Pancreas (tissue), 10 donors: ENCODE data around the gene NETO2. TPM values are rescaled to one million over a fixed set of nuclear protein-coding genes. Genes with fewer than 3 reads are reported as not detected.
"Not testable (repeated sequence)": the region's sequence is repeated elsewhere in the genome, so short reads cannot be mapped to it uniquely, and the experiment has no call there.

Experiments used
- ATAC-seq, 4 donors: fragments of 200-7000 bp; cut with Tn5 transposase; one replicate each; pipeline versions ENCODE4 v1.8.0 to v1.9.1; 2020; ENCODE audit warnings: mild to moderate bottlenecking in 4 of 4, moderate library complexity in 4 of 4
- DNase-seq, 6 donors: peaks; one replicate each; pipeline ENCODE4 v3.0.0-alpha.2; 2020
- FAIRE-seq: peaks from 2 replicates; lab custom pipeline; 2012; peaks lifted over from hg19 to GRCh38; lab: Jason Lieb, UNC
- H3K27ac ChIP-seq, 4 donors: fragments of 200-600 bp; sonication (generic); 1 replicate in 3 of 4; 2 replicates in 1 of 4; pipeline versions ENCODE4 v1.5.0 to v1.8.0; 2020
- H3K27me3 ChIP-seq, 4 donors: fragments of 200-600 bp; one replicate each; pipeline ENCODE4 v1.8.0; 2021
- H3K36me3 ChIP-seq, 3 donors: fragments of 200-600 bp; sonication (generic) in 1 of 3; one replicate each; pipeline versions ENCODE4 v1.5.0 to v1.8.0; 2020 to 2021
- H3K4me1 ChIP-seq, 3 donors: fragments of 200-600 bp; one replicate each; pipeline ENCODE4 v1.8.0; 2021
- H3K4me3 ChIP-seq, 4 donors: fragments of 200-600 bp; sonication (generic) in 2 of 4; one replicate each; pipeline versions ENCODE4 v1.5.0 to v1.8.0; 2020 to 2021
- H3K9me3 ChIP-seq, 4 donors: fragments of 200-600 bp; one replicate each; pipeline ENCODE4 v1.8.0; 2021
- WGBS, 2 donors: extraction: QIAGEN DNeasy Blood & Tissue Kit; methylation state at CpG; one replicate each; pipeline ENCODE4 v1.1.7; 2013; 5-methylcytosine and 5-hydroxymethylcytosine counted together
- intact Hi-C, 3 donors: fragments of 100-400 bp; cut with DNase I; formaldehyde crosslinking; loops; one replicate each; pipeline versions ENCODE4 v1.11.1 to v1.14.2; 2022
- polyA plus RNA-seq, 2 donors: library from polyadenylated mRNA; stranded (reverse); fragments of 200-250 nt; gene quantifications; one replicate each; pipeline ENCODE4 v1.2.3, GENCODE V29; 2013
- total RNA-seq, 6 donors: library from RNA; stranded (reverse); fragmentation: NEBNext Ultra II Directional in 4 of 6; extraction: Animal tissue kit (Norgen Biotek cat#: 25700) in 4 of 6; gene quantifications; one replicate each; pipeline versions ENCODE4 v1.2.1 to v1.2.4, GENCODE V29; 2021 to 2023
- TF ChIP-seq, protein P1 (sequence below), 4 donors: fragments of 200-600 bp; sonication (generic) in 3 of 4; IDR thresholded peaks; one replicate each; pipeline versions ENCODE4 v1.5.0 to v1.8.0; 2021; ENCODE audit warnings: antibody characterized with exemption in 4 of 4
- donor health status: healthy with polysubstance abuse.
- donor health status: DM: no; HTN: no; CAD: no; lungs with moderate emphysema.
- donor health status: DM: no; HTN: no; CAD: no.
- donor health status: control.
- donor health status: control.
- donor health status: Bipolar disorder and iron deficiency.
- donor health status: DM: yes; HTN: yes; CAD: no.
- donor health status: DM: no; HTN: no; CAD: no.
- donor health status: DM: no; HTN: no; CAD: no.
- donor health status: DM: yes; HTN: yes; CAD: no.

Gene NETO2
- total and polyA plus RNA-seq, 8 donors: 0.12 to 2.9 (median 0.57) TPM

DNA sequence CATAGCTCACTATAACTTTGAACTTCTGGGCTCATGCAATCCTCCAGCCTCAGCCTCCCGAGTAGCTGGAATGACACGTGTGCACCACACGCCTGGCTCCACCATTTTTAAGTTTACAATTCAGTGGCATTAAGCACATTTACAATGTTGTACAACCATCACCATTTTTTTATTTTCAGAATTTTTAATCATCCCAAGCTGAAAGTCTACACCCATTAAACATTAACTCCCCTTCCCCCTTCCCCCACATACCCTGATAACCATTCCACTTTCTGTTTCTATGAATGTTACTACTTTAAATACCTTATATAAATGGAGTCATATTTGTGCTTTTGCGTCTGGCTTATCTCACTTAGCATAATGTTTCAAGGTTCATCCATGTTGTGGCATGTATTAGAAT lies 18.0 kb downstream of the NETO2 start:
- no peak for FAIRE-seq
- 66 to 70% methylated on average over 4 of the region's 4 CpGs for WGBS, 2 donors

DNA sequence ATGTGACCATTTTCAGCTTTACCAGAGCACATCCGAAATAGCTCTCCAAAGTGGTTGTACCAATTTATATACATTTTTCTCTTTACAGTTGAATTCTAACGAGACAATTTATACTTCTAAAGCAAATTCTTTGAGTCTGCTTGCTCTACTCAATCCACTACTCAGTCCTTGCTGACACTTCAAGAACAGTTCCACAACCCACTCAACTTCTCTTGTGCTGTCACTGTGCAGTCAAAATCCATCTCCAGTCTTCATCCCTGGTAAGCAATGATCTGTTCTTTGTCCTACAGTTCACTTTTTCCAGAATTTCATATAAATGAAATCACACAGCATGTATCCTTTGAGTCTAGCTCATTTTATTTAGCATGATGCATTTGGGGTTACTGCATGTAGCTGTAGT lies 30.6 kb downstream of the NETO2 start:
- H3K27me3 ChIP-seq: no peaks in the 10 kb centered on the region
- H3K9me3 ChIP-seq: no peaks in the 10 kb centered on the region
- intact Hi-C loops: no loop called here
- no peaks in the 10 kb centered on the region for H3K4me1 ChIP-seq
- no peak for ATAC-seq
- no peaks in the 10 kb centered on the region for H3K36me3 ChIP-seq
- no peak overlapping the region for H3K4me3 ChIP-seq
- DNase-seq: no peak
- TF ChIP-seq, protein P1, sequence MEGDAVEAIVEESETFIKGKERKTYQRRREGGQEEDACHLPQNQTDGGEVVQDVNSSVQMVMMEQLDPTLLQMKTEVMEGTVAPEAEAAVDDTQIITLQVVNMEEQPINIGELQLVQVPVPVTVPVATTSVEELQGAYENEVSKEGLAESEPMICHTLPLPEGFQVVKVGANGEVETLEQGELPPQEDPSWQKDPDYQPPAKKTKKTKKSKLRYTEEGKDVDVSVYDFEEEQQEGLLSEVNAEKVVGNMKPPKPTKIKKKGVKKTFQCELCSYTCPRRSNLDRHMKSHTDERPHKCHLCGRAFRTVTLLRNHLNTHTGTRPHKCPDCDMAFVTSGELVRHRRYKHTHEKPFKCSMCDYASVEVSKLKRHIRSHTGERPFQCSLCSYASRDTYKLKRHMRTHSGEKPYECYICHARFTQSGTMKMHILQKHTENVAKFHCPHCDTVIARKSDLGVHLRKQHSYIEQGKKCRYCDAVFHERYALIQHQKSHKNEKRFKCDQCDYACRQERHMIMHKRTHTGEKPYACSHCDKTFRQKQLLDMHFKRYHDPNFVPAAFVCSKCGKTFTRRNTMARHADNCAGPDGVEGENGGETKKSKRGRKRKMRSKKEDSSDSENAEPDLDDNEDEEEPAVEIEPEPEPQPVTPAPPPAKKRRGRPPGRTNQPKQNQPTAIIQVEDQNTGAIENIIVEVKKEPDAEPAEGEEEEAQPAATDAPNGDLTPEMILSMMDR (IDR thresholded peaks at IDR 0.05): no peak
- WGBS, 2 donors: 76 to 78% methylated on average over 2 of the region's 2 CpGs
- no peak for FAIRE-seq
- no peak overlapping the region for H3K27ac ChIP-seq

More for the DNA sequence above, 18.0 kb downstream of the NETO2 start:
- Histone ChIP-seq H3K9me3 (no peaks in the 10 kb centered on the region), H3K4me1 (no peaks in the 10 kb centered on the region), H3K27me3 (no peaks in the 10 kb centered on the region), H3K4me3 (no peak overlapping the region), H3K27ac (no peak overlapping the region), H3K36me3 (no peaks in the 10 kb centered on the region)
- intact Hi-C loops: no loop called here
- no peak for DNase-seq
- ATAC-seq: no peak
- TF ChIP-seq, protein P1 (IDR thresholded peaks at IDR 0.05): no peak

GRCh38 chr16:47110939-47111338 lies 32.8 kb downstream of the NETO2 start:
- no peak for ATAC-seq
- DNase-seq: no peak
- no peak overlapping the region for H3K27ac ChIP-seq
- no peaks in the 10 kb centered on the region for H3K9me3 ChIP-seq
- no peaks in the 10 kb centered on the region for H3K36me3 ChIP-seq
- no peaks in the 10 kb centered on the region for H3K27me3 ChIP-seq
- FAIRE-seq: no peak
- no peak overlapping the region for H3K4me3 ChIP-seq
- H3K4me1 ChIP-seq: no peaks in the 10 kb centered on the region
- WGBS, 2 donors: 91 to 95% methylated on average over 3 of the region's 3 CpGs
- intact Hi-C loops: no loop called here
- TF ChIP-seq, protein P1 (IDR thresholded peaks at IDR 0.05): no peak

GRCh38 chr16:47109361-47109760 lies 34.4 kb downstream of the NETO2 start:
- FAIRE-seq (no peak), DNase-seq (no peak), ATAC-seq (no peak)
- 78 to 85% methylated on average over 5 of the region's 5 CpGs for WGBS, 2 donors
- Histone ChIP-seq H3K27ac (no peak overlapping the region), H3K9me3 (no peaks in the 10 kb centered on the region), H3K27me3 (no peaks in the 10 kb centered on the region), H3K4me1 (no peaks in the 10 kb centered on the region), H3K36me3 (no peaks in the 10 kb centered on the region), H3K4me3 (no peak overlapping the region)
- intact Hi-C loops: no loop called here
- TF ChIP-seq, protein P1 (IDR thresholded peaks at IDR 0.05): no peak

GRCh38 chr16:47102921-47103320 lies 40.8 kb downstream of the NETO2 start:
- ATAC-seq, H3K27ac ChIP-seq, H3K9me3 ChIP-seq, FAIRE-seq, H3K27me3 ChIP-seq, H3K4me1 ChIP-seq, intact Hi-C loops, H3K4me3 ChIP-seq, H3K36me3 ChIP-seq, DNase-seq: not testable (repeated sequence)
- WGBS, 2 donors: 92 to 98% methylated on average over 4 of the region's 4 CpGs

GRCh38 chr16:47097154-47097553 lies 46.6 kb downstream of the NETO2 start:
- DNase-seq, H3K9me3 ChIP-seq, ATAC-seq, H3K27ac ChIP-seq, H3K4me1 ChIP-seq, H3K36me3 ChIP-seq, H3K27me3 ChIP-seq, intact Hi-C loops, H3K4me3 ChIP-seq, FAIRE-seq: not testable (repeated sequence)
- 67 to 73% methylated on average over 6 of the region's 6 CpGs for WGBS, 2 donors
